ENCODE measurements around the gene ZNF660. TPM values are rescaled to one million over a fixed set of nuclear protein-coding genes. Genes with fewer than 3 reads are reported as not detected.

The ZNF660 gene
- total RNA-seq, 1 donor from 2014 or later: 5.2 TPM

GRCh38 chr3:44642337-44642736, 57.6 kb downstream of the ZNF660 start:
- H3K9me3 Mint-ChIP-seq: peaks cover 45% of the 10 kb centered on the region
- ChIA-PET CTCF (no interaction called here), POLR2A (no interaction called here)
- no peak overlapping the region for H3K27ac Mint-ChIP-seq
- intact Hi-C loops (cut with micrococcal nuclease): no loop called here
- H3K4me3 Mint-ChIP-seq: no peak overlapping the region
- H3K27me3 Mint-ChIP-seq: no peaks in the 10 kb centered on the region
- peaks cover 4% of the 10 kb centered on the region for H3K4me1 Mint-ChIP-seq
- peaks cover 69% of the 10 kb centered on the region for H3K36me3 Mint-ChIP-seq (ENCODE audit: low read depth)
- DNase-seq: no peak
- no peak for TF ChIP-seq CTCF (IDR thresholded peaks at IDR 0.05)
- no peak for ATAC-seq (ENCODE audit: low read depth)

GRCh38 chr3:44643024-44643423, 58.3 kb downstream of the ZNF660 start:
- H3K4me3 Mint-ChIP-seq: no peak overlapping the region
- no peak for ATAC-seq (ENCODE audit: low read depth)
- peaks cover 64% of the 10 kb centered on the region for H3K36me3 Mint-ChIP-seq (ENCODE audit: low read depth)

GRCh38 chr3:44647771-44648170, 63.0 kb downstream of the ZNF660 start:
- no peak for TF ChIP-seq CTCF (IDR thresholded peaks at IDR 0.05)
- peaks cover 22% of the 10 kb centered on the region for H3K4me1 Mint-ChIP-seq
- CTCF ChIA-PET: no interaction called here
- intact Hi-C loops (cut with micrococcal nuclease): loop anchor here (1.0 kb wide), 3 partner anchors 22 to 82 kb away; partner anchors contain the start of genes ZNF197 and ZNF501
- H3K36me3 Mint-ChIP-seq (ENCODE audit: low read depth): peaks cover 41% of the 10 kb centered on the region
- no peak for ATAC-seq (ENCODE audit: low read depth)
- H3K4me3 Mint-ChIP-seq: peak overlapping the region; percentile 96
- H3K9me3 Mint-ChIP-seq: peaks cover 18% of the 10 kb centered on the region
- peak overlapping the region; percentile 59 for H3K27ac Mint-ChIP-seq
- DNase-seq: no peak
- no peaks in the 10 kb centered on the region for H3K27me3 Mint-ChIP-seq
- POLR2A ChIA-PET: interaction anchor here (1.0 to 1.4 kb wide), 4 partner anchors 10 to 137 kb away, joined by 3 to 9 read pairs (median 4); partner anchors contain the start of gene ZNF197

More at GRCh38 chr3:44643024-44643423, 58.3 kb downstream of the ZNF660 start:
- ChIA-PET CTCF (no interaction called here), POLR2A (no interaction called here)
- DNase-seq: no peak
- Mint-ChIP-seq H3K9me3 (peaks cover 40% of the 10 kb centered on the region), H3K4me1 (peaks cover 9% of the 10 kb centered on the region), H3K27ac (no peak overlapping the region), H3K27me3 (no peaks in the 10 kb centered on the region)
- no peak for TF ChIP-seq CTCF (IDR thresholded peaks at IDR 0.05)
- intact Hi-C loops (cut with micrococcal nuclease): no loop called here

- ATAC-seq (ENCODE audit: low read depth) (peak; percentile 86), DNase-seq (peak; percentile 41)
- Mint-ChIP-seq H3K4me1 (peaks cover 24% of the 10 kb centered on the region), H3K36me3 (ENCODE audit: low read depth) (peaks cover 41% of the 10 kb centered on the region), H3K4me3 (peak within 1 kb of the TSS; percentile 96), H3K27me3 (no peaks in the 10 kb centered on the region), H3K27ac (peak within 1 kb of the TSS; percentile 83), H3K9me3 (peaks cover 13% of the 10 kb centered on the region)
- CTCF ChIA-PET: no interaction called here
- no peak for TF ChIP-seq CTCF (IDR thresholded peaks at IDR 0.05)
- POLR2A ChIA-PET: interaction anchor here (0.8 to 1.4 kb wide), 6 partner anchors 11 to 138 kb away, joined by 3 to 9 read pairs (median 4); partner anchors contain the start of genes ZNF197, ZNF501 and ZNF660
- intact Hi-C loops (cut with micrococcal nuclease): loop anchor here (1.0 kb wide), 3 partner anchors 23 to 81 kb away; partner anchors contain the start of genes ZNF197 and ZNF501
Measured at GRCh38 chr3:44648564-44649229, 63.9 kb downstream of the ZNF660 start, which contains the start of gene ZNF35. Gene ZNF35 (plus strand): TSS chr3:44648732. CDS start chr3:44651068, 2,336 bp downstream.

Other genes starting within 250 kb of the ZNF660 start
- 11.8 and 12.9 TPM in 2 replicates for gene TCAIM, start 246.2 kb upstream of the ZNF660 start, total RNA-seq
- gene ZNF445, start 107.3 kb upstream of the ZNF660 start, total RNA-seq: 17.3 and 19.5 TPM in 2 replicates
- 6.8 and 9.2 TPM in 2 replicates for gene ZKSCAN7, start 29.8 kb upstream of the ZNF660 start, total RNA-seq
- 15.8 and 16.9 TPM in 2 replicates for gene ZNF197, start 40.1 kb downstream of the ZNF660 start, total RNA-seq
- 13.9 and 17.5 TPM in 2 replicates for gene ZNF35, start 63.8 kb downstream of the ZNF660 start, total RNA-seq
- gene ZNF502, start 127.7 kb downstream of the ZNF660 start, total RNA-seq: 5.0 and 6.5 TPM in 2 replicates
- 6.2 and 6.5 TPM in 2 replicates for gene ZNF501, start 144.7 kb downstream of the ZNF660 start, total RNA-seq
- gene KIAA1143, start 176.7 kb downstream of the ZNF660 start, total RNA-seq: 35.4 and 43.6 TPM in 2 replicates
- 2.4 and 3.1 TPM in 2 replicates for gene KIF15, start 176.8 kb downstream of the ZNF660 start, total RNA-seq

Data from activated B cell treated with CpG ODN at 0.5 μM for 24 hours (primary cell).